ENCODE measurements around the gene ADCY5. TPM values are rescaled to one million over a fixed set of nuclear protein-coding genes. Genes with fewer than 3 reads are reported as not detected.

Gene ADCY5
- polyA plus RNA-seq, 4 donors, result 0.67 to 6.9 (median 5.0) TPM

- Histone ChIP-seq H3K9me3 (ENCODE audit: control insufficient read depth in 2 of 2, insufficient read depth in 1 of 2, low read depth in 1 of 2, low read length in 1 of 2) (no peaks in the 10 kb centered on the region), H3K4me3 (ENCODE audit: low read depth in 1 of 3, low read length in 3 of 3) (no peak overlapping the region), H3K36me3 (ENCODE audit: control insufficient read depth in 3 of 3, insufficient read depth in 2 of 3, low read depth in 1 of 3, low read length in 3 of 3) (no peaks in the 10 kb centered on the region), H3K4me1 (ENCODE audit: control insufficient read depth in 3 of 3, insufficient read depth in 2 of 3, low read depth in 1 of 3, low read length in 2 of 3) (no peaks in the 10 kb centered on the region), H3K27ac (ENCODE audit: low read depth in 1 of 3, low read length in 2 of 3) (no peak overlapping the region), H3K27me3 (ENCODE audit: control insufficient read depth in 3 of 3, insufficient read depth in 3 of 3, low read length in 3 of 3) (no peaks in the 10 kb centered on the region)
- no peak for DNase-seq
- 93 to 95% (median 93%) methylated on average over 5 of the region's 5 CpGs for WGBS, 3 donors
- no peak for FAIRE-seq
These were observed 22.2 kb upstream of the ADCY5 start for GRCh38 chr3:123471106-123471505.

GRCh38 chr3:123469323-123469995 lies 20.6 kb upstream of the ADCY5 start:
- 78 to 83% (median 80%) methylated on average over 9 to 11 of the region's 11 CpGs for WGBS, 3 donors
- Histone ChIP-seq H3K4me3 (ENCODE audit: low read depth in 1 of 3, low read length in 3 of 3) (no peak overlapping the region), H3K27ac (ENCODE audit: low read depth in 1 of 3, low read length in 2 of 3) (no peak overlapping the region), H3K36me3 (ENCODE audit: control insufficient read depth in 3 of 3, insufficient read depth in 2 of 3, low read depth in 1 of 3, low read length in 3 of 3) (no peaks in the 10 kb centered on the region), H3K9me3 (ENCODE audit: control insufficient read depth in 2 of 2, insufficient read depth in 1 of 2, low read depth in 1 of 2, low read length in 1 of 2) (no peaks in the 10 kb centered on the region), H3K27me3 (ENCODE audit: control insufficient read depth in 3 of 3, insufficient read depth in 3 of 3, low read length in 3 of 3) (no peaks in the 10 kb centered on the region), H3K4me1 (ENCODE audit: control insufficient read depth in 3 of 3, insufficient read depth in 2 of 3, low read depth in 1 of 3, low read length in 2 of 3) (no peaks in the 10 kb centered on the region)
- DNase-seq (no peak), FAIRE-seq (no peak)

GRCh38 chr3:123467046-123467445 lies 18.2 kb upstream of the ADCY5 start:
- FAIRE-seq, result no peak
- 8 to 65% (median 19%) methylated on average over 5 of the region's 5 CpGs for WGBS, 3 donors
- DNase-seq, result peak in 1 of 2 donors; percentile 60

GRCh38 chr3:123464211-123464610 lies 15.3 kb upstream of the ADCY5 start:
- Histone ChIP-seq H3K4me1 (ENCODE audit: control insufficient read depth in 3 of 3, insufficient read depth in 2 of 3, low read depth in 1 of 3, low read length in 2 of 3) (no peaks in the 10 kb centered on the region), H3K9me3 (ENCODE audit: control insufficient read depth in 2 of 2, insufficient read depth in 1 of 2, low read depth in 1 of 2, low read length in 1 of 2) (no peaks in the 10 kb centered on the region), H3K36me3 (ENCODE audit: control insufficient read depth in 3 of 3, insufficient read depth in 2 of 3, low read depth in 1 of 3, low read length in 3 of 3) (no peaks in the 10 kb centered on the region), H3K27ac (ENCODE audit: low read depth in 1 of 3, low read length in 2 of 3) (no peak overlapping the region), H3K4me3 (ENCODE audit: low read depth in 1 of 3, low read length in 3 of 3) (no peak overlapping the region), H3K27me3 (ENCODE audit: control insufficient read depth in 3 of 3, insufficient read depth in 3 of 3, low read length in 3 of 3) (no peaks in the 10 kb centered on the region)
- DNase-seq (no peak), FAIRE-seq (no peak)
- WGBS, 3 donors, result 59 to 78% (median 71%) methylated on average over 7 of the region's 7 CpGs

More at GRCh38 chr3:123467046-123467445, 18.2 kb upstream of the ADCY5 start:
- H3K36me3 ChIP-seq (ENCODE audit: control insufficient read depth in 3 of 3, insufficient read depth in 2 of 3, low read depth in 1 of 3, low read length in 3 of 3), result no peaks in the 10 kb centered on the region
- no peak overlapping the region for H3K27ac ChIP-seq (ENCODE audit: low read depth in 1 of 3, low read length in 2 of 3)
- H3K27me3 ChIP-seq (ENCODE audit: control insufficient read depth in 3 of 3, insufficient read depth in 3 of 3, low read length in 3 of 3), result no peaks in the 10 kb centered on the region
- no peak overlapping the region for H3K4me3 ChIP-seq (ENCODE audit: low read depth in 1 of 3, low read length in 3 of 3)
- H3K9me3 ChIP-seq (ENCODE audit: control insufficient read depth in 2 of 2, insufficient read depth in 1 of 2, low read depth in 1 of 2, low read length in 1 of 2), result no peaks in the 10 kb centered on the region
- no peaks in the 10 kb centered on the region for H3K4me1 ChIP-seq (ENCODE audit: control insufficient read depth in 3 of 3, insufficient read depth in 2 of 3, low read depth in 1 of 3, low read length in 2 of 3)

- Histone ChIP-seq H3K4me1 (ENCODE audit: control insufficient read depth in 3 of 3, insufficient read depth in 2 of 3, low read depth in 1 of 3, low read length in 2 of 3) (no peaks in the 10 kb centered on the region), H3K4me3 (ENCODE audit: low read depth in 1 of 3, low read length in 3 of 3) (no peak overlapping the region), H3K9me3 (ENCODE audit: control insufficient read depth in 2 of 2, insufficient read depth in 1 of 2, low read depth in 1 of 2, low read length in 1 of 2) (no peaks in the 10 kb centered on the region), H3K36me3 (ENCODE audit: control insufficient read depth in 3 of 3, insufficient read depth in 2 of 3, low read depth in 1 of 3, low read length in 3 of 3) (no peaks in the 10 kb centered on the region), H3K27ac (ENCODE audit: low read depth in 1 of 3, low read length in 2 of 3) (no peak overlapping the region), H3K27me3 (ENCODE audit: control insufficient read depth in 3 of 3, insufficient read depth in 3 of 3, low read length in 3 of 3) (no peaks in the 10 kb centered on the region)
- FAIRE-seq (no peak), DNase-seq (no peak)
- WGBS, 3 donors, result 45 to 54% (median 49%) methylated on average over 8 of the region's 8 CpGs
These were observed 11.0 kb upstream of the ADCY5 start for GRCh38 chr3:123459862-123460261.

- Histone ChIP-seq H3K4me3 (ENCODE audit: low read depth in 1 of 3, low read length in 3 of 3) (no peak overlapping the region), H3K9me3 (ENCODE audit: control insufficient read depth in 2 of 2, insufficient read depth in 1 of 2, low read depth in 1 of 2, low read length in 1 of 2) (no peaks in the 10 kb centered on the region), H3K36me3 (ENCODE audit: control insufficient read depth in 3 of 3, insufficient read depth in 2 of 3, low read depth in 1 of 3, low read length in 3 of 3) (no peaks in the 10 kb centered on the region), H3K27me3 (ENCODE audit: control insufficient read depth in 3 of 3, insufficient read depth in 3 of 3, low read length in 3 of 3) (no peaks in the 10 kb centered on the region), H3K4me1 (ENCODE audit: control insufficient read depth in 3 of 3, insufficient read depth in 2 of 3, low read depth in 1 of 3, low read length in 2 of 3) (no peaks in the 10 kb centered on the region), H3K27ac (ENCODE audit: low read depth in 1 of 3, low read length in 2 of 3) (no peak overlapping the region)
- 78 to 79% (median 79%) methylated on average over 5 of the region's 5 CpGs for WGBS, 3 donors
- FAIRE-seq, result no peak
- no peak for DNase-seq
These were observed 9.4 kb upstream of the ADCY5 start for GRCh38 chr3:123458255-123458654.

- H3K9me3 ChIP-seq (ENCODE audit: control insufficient read depth in 2 of 2, insufficient read depth in 1 of 2, low read depth in 1 of 2, low read length in 1 of 2), result no peaks in the 10 kb centered on the region
- H3K36me3 ChIP-seq (ENCODE audit: control insufficient read depth in 3 of 3, insufficient read depth in 2 of 3, low read depth in 1 of 3, low read length in 3 of 3), result no peaks in the 10 kb centered on the region
- DNase-seq, result peak in 1 of 2 donors; percentile 24
- H3K27ac ChIP-seq (ENCODE audit: low read depth in 1 of 3, low read length in 2 of 3), result no peak overlapping the region
- 89 to 100% (median 94%) methylated on average over 1 of the region's 1 CpG for WGBS, 3 donors
- no peak for FAIRE-seq
- no peak overlapping the region for H3K4me3 ChIP-seq (ENCODE audit: low read depth in 1 of 3, low read length in 3 of 3)
- H3K4me1 ChIP-seq (ENCODE audit: control insufficient read depth in 3 of 3, insufficient read depth in 2 of 3, low read depth in 1 of 3, low read length in 2 of 3), result no peaks in the 10 kb centered on the region
- no peaks in the 10 kb centered on the region for H3K27me3 ChIP-seq (ENCODE audit: control insufficient read depth in 3 of 3, insufficient read depth in 3 of 3, low read length in 3 of 3)
These were observed 9.0 kb upstream of the ADCY5 start for GRCh38 chr3:123457841-123458240.

- Histone ChIP-seq H3K27me3 (ENCODE audit: control insufficient read depth in 3 of 3, insufficient read depth in 3 of 3, low read length in 3 of 3) (peaks cover 0 to 12% (median 4%) of the 10 kb centered on the region in 3 donors), H3K9me3 (ENCODE audit: control insufficient read depth in 2 of 2, insufficient read depth in 1 of 2, low read depth in 1 of 2, low read length in 1 of 2) (no peaks in the 10 kb centered on the region), H3K27ac (ENCODE audit: low read depth in 1 of 3, low read length in 2 of 3) (no peak overlapping the region), H3K4me3 (ENCODE audit: low read depth in 1 of 3, low read length in 3 of 3) (no peak overlapping the region), H3K4me1 (ENCODE audit: control insufficient read depth in 3 of 3, insufficient read depth in 2 of 3, low read depth in 1 of 3, low read length in 2 of 3) (peaks cover 0 to 19% (median 0%) of the 10 kb centered on the region in 3 donors), H3K36me3 (ENCODE audit: control insufficient read depth in 3 of 3, insufficient read depth in 2 of 3, low read depth in 1 of 3, low read length in 3 of 3) (no peaks in the 10 kb centered on the region)
- DNase-seq, result no peak
- FAIRE-seq, result no peak
- 40 to 55% (median 50%) methylated on average over 3 of the region's 3 CpGs for WGBS, 3 donors
These were observed 4.8 kb upstream of the ADCY5 start for GRCh38 chr3:123453675-123454074.

- peaks cover 0 to 23% (median 0%) of the 10 kb centered on the region in 3 donors for H3K4me1 ChIP-seq (ENCODE audit: control insufficient read depth in 3 of 3, insufficient read depth in 2 of 3, low read depth in 1 of 3, low read length in 2 of 3)
- H3K27ac ChIP-seq (ENCODE audit: low read depth in 1 of 3, low read length in 2 of 3), result peak overlapping the region in 1 of 3 donors; percentile 48
- peaks cover 13 to 26% (median 16%) of the 10 kb centered on the region in 3 donors for H3K27me3 ChIP-seq (ENCODE audit: control insufficient read depth in 3 of 3, insufficient read depth in 3 of 3, low read length in 3 of 3)
- FAIRE-seq (no peak), DNase-seq (peak; percentile 42 to 81)
- WGBS, 3 donors, result 26 to 55% (median 32%) methylated on average over 4 of the region's 4 CpGs
- H3K36me3 ChIP-seq (ENCODE audit: control insufficient read depth in 3 of 3, insufficient read depth in 2 of 3, low read depth in 1 of 3, low read length in 3 of 3), result peaks cover 0 to 3% (median 0%) of the 10 kb centered on the region in 3 donors
- no peak overlapping the region for H3K4me3 ChIP-seq (ENCODE audit: low read depth in 1 of 3, low read length in 3 of 3)
- H3K9me3 ChIP-seq (ENCODE audit: control insufficient read depth in 2 of 2, insufficient read depth in 1 of 2, low read depth in 1 of 2, low read length in 1 of 2), result no peaks in the 10 kb centered on the region
These were observed 2.3 kb upstream of the ADCY5 start for GRCh38 chr3:123451186-123451585.

All from small intestine (tissue), 7 donors.